ENCODE data around the gene NAPG. TPM values are rescaled to one million over a fixed set of nuclear protein-coding genes. Genes with fewer than 3 reads are reported as not detected.
"Not testable (repeated sequence)": the region's sequence is repeated elsewhere in the genome, so short reads cannot be mapped to it uniquely, and the experiment has no call there.

Gene NAPG
- total RNA-seq, 4 donors from 2014 or later: 13.8 to 29.6 (median 19.5) TPM

DNA sequence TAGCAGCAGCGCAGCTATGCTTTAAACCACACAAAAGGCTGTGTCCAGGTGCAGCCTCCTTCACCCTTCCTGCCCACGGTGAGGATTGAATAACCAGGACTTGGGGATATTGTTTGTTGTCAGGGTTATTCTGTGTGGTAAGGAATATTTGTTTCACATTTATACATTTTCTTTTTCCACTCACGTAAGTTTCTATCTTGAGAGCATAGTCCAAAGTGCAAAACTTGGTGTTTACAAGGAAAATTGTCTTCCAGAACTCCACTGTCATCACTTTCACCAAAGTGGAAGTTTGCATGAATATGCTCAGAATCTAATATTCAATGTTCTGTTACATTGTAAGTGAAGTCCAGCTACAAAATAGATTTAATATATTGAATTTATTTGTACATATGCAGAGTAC lies 26.4 kb downstream of the NAPG start:
- Histone ChIP-seq H3K9me3 (no peaks in the 10 kb centered on the region), H3K27ac (no peak overlapping the region), H3K4me3 (no peak overlapping the region), H3K36me3 (peaks cover 0 to 96% of the 10 kb centered on the region in 2 donors), H3K4me1 (no peaks in the 10 kb centered on the region), H3K27me3 (no peaks in the 10 kb centered on the region)
- TF ChIP-seq, protein P1, sequence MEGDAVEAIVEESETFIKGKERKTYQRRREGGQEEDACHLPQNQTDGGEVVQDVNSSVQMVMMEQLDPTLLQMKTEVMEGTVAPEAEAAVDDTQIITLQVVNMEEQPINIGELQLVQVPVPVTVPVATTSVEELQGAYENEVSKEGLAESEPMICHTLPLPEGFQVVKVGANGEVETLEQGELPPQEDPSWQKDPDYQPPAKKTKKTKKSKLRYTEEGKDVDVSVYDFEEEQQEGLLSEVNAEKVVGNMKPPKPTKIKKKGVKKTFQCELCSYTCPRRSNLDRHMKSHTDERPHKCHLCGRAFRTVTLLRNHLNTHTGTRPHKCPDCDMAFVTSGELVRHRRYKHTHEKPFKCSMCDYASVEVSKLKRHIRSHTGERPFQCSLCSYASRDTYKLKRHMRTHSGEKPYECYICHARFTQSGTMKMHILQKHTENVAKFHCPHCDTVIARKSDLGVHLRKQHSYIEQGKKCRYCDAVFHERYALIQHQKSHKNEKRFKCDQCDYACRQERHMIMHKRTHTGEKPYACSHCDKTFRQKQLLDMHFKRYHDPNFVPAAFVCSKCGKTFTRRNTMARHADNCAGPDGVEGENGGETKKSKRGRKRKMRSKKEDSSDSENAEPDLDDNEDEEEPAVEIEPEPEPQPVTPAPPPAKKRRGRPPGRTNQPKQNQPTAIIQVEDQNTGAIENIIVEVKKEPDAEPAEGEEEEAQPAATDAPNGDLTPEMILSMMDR (IDR thresholded peaks at IDR 0.05 in 4 of 5, conservative IDR thresholded peaks at IDR 0.05 in 1 of 5): no peak
- TF ChIP-seq POLR2A (IDR thresholded peaks at IDR 0.05): no peak
- intact Hi-C loops (cut with DNase I; ENCODE audit: low total_unique reads): no loop called here
- in situ Hi-C loops (cut with MboI; ENCODE audit: low sequenced_read_pairs in 4 of 4): loop anchor here (10.0 to 25.0 kb wide), 4 partner anchors 603 to 1010 kb away; no protein-coding TSS in a partner anchor
- ATAC-seq: no peak
- no peak for DNase-seq

DNA sequence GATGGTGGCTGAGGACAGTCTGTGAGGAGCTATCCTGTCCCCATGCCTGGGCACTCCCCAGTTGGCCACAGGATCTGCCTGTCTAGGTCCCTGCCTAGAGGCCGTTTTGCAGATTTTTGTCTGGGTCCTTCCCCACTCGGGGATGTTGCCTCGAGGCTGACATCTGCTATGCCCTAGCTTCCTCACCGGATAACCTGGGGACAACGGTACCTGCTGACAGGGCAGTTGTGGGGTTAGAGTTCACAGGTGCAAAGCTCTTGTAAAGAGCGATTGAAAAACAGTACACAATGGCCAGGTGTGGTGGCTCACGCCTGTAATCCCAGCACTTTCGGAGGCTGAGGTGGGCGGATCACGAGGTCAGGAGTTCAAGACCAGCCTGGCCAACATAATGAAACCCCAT lies 30.4 kb downstream of the NAPG start:
- ATAC-seq; DNase-seq; H3K4me1 ChIP-seq; H3K27me3 ChIP-seq; intact Hi-C loops (cut with DNase I; ENCODE audit: low total_unique reads); H3K27ac ChIP-seq; H3K4me3 ChIP-seq; H3K9me3 ChIP-seq: not testable (repeated sequence)
- H3K36me3 ChIP-seq: peaks cover 0 to 59% of the 10 kb centered on the region in 2 donors
- in situ Hi-C loops (cut with MboI; ENCODE audit: low sequenced_read_pairs in 4 of 4): loop anchor here (10.0 to 25.0 kb wide), 4 partner anchors 599 to 1006 kb away; no protein-coding TSS in a partner anchor

DNA sequence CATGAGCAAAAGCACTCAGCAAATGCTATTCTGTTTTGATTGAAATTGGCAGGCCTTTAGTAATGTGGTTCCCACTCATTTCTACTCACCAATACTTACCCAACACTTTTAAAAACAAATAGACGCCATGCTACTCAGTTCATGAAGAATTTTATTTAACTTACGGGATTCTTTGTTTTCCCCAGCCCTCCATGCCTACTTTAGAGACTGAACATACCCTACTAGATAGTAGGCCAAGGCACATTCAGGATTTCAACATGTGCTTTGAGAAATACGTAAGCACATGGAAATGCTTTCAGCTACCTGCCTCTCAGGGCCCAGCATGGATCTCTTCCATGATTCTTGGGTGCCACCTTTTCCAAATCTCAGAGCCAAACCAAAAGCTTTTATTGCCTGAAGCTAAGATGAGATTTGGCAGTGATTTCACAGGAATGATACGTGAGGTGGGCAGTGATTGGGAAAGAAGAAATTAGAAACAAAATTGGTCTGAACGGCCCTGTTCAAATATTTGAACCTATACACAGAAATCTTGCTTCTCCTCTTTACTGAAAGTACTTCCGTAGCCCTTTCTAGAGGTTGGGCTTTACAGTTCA lies 31.4 kb downstream of the NAPG start:
- no peak overlapping the region for H3K4me3 ChIP-seq
- ATAC-seq (no peak), DNase-seq (no peak)
- TF ChIP-seq, protein P1 (IDR thresholded peaks at IDR 0.05 in 4 of 5, conservative IDR thresholded peaks at IDR 0.05 in 1 of 5): no peak
- TF ChIP-seq POLR2A (IDR thresholded peaks at IDR 0.05): no peak
- no peaks in the 10 kb centered on the region for H3K9me3 ChIP-seq
- H3K27ac ChIP-seq: no peak overlapping the region
- in situ Hi-C loops (cut with MboI; ENCODE audit: low sequenced_read_pairs in 4 of 4) (loop anchor here (10.0 to 25.0 kb wide), 4 partner anchors 598 to 1005 kb away; no protein-coding TSS in a partner anchor), intact Hi-C loops (cut with DNase I; ENCODE audit: low total_unique reads) (no loop called here)
- peaks cover 0 to 49% of the 10 kb centered on the region in 2 donors for H3K36me3 ChIP-seq
- peaks cover 3% of the 10 kb centered on the region in 2 donors for H3K4me1 ChIP-seq
- no peaks in the 10 kb centered on the region for H3K27me3 ChIP-seq

DNA sequence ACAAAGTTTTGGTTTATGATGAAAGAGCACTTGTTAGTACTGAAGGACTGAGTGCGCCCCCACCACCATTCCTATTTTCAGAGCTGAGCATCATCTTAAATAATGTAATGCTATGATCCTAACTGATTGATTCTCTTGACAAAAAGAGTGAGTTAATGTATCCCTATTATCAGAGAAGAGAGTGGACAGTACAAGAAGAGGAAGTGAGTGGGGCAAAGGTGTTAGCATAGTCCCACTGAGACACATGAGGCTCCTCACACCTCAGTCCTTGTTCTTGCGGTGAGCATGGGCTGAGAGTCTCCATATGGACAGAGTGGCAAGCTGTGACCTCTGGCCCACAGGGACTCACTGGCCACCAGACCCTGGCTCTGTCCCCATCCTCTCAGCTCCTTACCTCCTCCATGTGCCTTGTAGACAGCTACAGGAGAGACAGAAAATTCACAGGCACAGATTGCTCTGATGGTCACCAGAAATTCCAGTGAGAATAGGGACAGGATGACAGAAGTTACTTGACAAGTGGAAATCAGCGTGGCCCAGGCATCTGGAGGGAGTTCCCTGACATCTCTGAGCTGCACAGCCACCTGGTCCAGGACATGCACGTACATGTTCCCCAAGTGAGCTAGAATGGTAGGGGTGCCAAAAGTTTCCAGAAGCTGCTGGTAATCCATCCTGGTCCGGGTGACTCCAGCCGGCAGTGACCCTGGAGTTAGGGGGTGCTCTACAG lies 32.6 kb downstream of the NAPG start:
- Histone ChIP-seq H3K4me3 (no peak overlapping the region), H3K27ac (no peak overlapping the region), H3K36me3 (peaks cover 0 to 37% of the 10 kb centered on the region in 2 donors), H3K9me3 (no peaks in the 10 kb centered on the region), H3K4me1 (peaks cover 3% of the 10 kb centered on the region in 2 donors), H3K27me3 (no peaks in the 10 kb centered on the region)
- ATAC-seq (no peak), DNase-seq (no peak)
- in situ Hi-C loops (cut with MboI; ENCODE audit: low sequenced_read_pairs in 4 of 4): loop anchor here (10.0 to 25.0 kb wide), 4 partner anchors 596 to 1004 kb away; no protein-coding TSS in a partner anchor
- intact Hi-C loops (cut with DNase I; ENCODE audit: low total_unique reads): no loop called here
- TF ChIP-seq, protein P1 (IDR thresholded peaks at IDR 0.05 in 4 of 5, conservative IDR thresholded peaks at IDR 0.05 in 1 of 5): no peak
- no peak for TF ChIP-seq POLR2A (IDR thresholded peaks at IDR 0.05)

DNA sequence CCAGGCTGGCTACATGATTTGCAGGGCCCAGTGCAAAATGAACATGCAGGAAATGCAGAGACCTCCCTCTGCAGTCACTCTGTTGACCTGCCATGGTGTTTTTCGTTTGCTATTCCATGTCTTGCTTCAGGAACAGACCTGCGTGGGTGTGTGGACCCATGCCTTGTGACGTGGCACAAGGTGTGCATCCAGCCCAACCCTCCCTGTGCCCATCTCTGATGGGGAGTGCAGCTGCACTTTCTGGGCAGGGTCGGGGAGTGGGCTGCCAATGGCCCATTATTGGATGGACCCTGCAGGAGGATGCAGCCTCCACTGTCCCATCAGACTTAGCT lies 33.1 kb downstream of the NAPG start:
- no peak for DNase-seq
- no peak overlapping the region for H3K27ac ChIP-seq
- no peak overlapping the region for H3K4me3 ChIP-seq
- TF ChIP-seq, protein P1 (IDR thresholded peaks at IDR 0.05 in 4 of 5, conservative IDR thresholded peaks at IDR 0.05 in 1 of 5): no peak
- TF ChIP-seq POLR2A (IDR thresholded peaks at IDR 0.05): no peak
- peaks cover 3% of the 10 kb centered on the region in 2 donors for H3K4me1 ChIP-seq
- in situ Hi-C loops (cut with MboI; ENCODE audit: low sequenced_read_pairs in 4 of 4) (loop anchor here (10.0 to 25.0 kb wide), 4 partner anchors 596 to 1003 kb away; no protein-coding TSS in a partner anchor), intact Hi-C loops (cut with DNase I; ENCODE audit: low total_unique reads) (no loop called here)
- no peaks in the 10 kb centered on the region for H3K9me3 ChIP-seq
- H3K27me3 ChIP-seq: no peaks in the 10 kb centered on the region
- no peak for ATAC-seq
- H3K36me3 ChIP-seq: peaks cover 0 to 33% of the 10 kb centered on the region in 2 donors
